ENCODE data around the gene BMPR1B.
A peak's percentile ranks its signal among the peaks of the same experiment; 100 is the strongest.

The BMPR1B gene

DNA sequence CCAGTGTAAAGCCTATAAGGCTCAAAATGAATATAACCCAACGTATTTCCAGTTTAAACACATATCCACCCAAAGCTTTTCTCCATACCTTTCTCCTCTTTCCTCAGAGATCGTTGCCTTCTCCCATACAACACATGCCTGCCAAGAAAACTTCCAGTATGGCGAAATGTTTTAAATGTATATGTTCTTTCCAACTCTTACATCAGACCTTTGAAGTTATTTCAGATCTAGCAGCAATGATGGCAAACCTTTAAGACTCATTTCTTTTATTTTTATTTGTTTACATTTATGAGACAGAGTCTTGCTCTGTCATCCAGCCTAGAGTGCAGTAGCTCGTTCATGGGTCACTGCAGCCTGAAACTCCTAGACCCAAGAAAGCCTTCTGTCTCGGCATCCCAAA is 265.4 kb downstream of the BMPR1B start:
- no peak overlapping the region for H4K91ac ChIP-seq (ENCODE audit: low read depth, low read length, poor library complexity)
- H3K27me3 ChIP-seq (ENCODE audit: control insufficient read depth in 3 of 3, insufficient read depth in 3 of 3, low read depth in 1 of 3, low read length in 3 of 3) = no peaks in the 10 kb centered on the region
- no CpG with 5 or more reads among the region's 5 CpGs for WGBS, 2 donors (ENCODE audit: extremely low coverage in 2 of 2, insufficient read length in 2 of 2, insufficient replicate concordance in 1 of 2)
- H3K9ac ChIP-seq (ENCODE audit: low read depth, low read length, poor library complexity) = no peak overlapping the region
- H3K36me3 ChIP-seq (replicated peaks in 1 of 2; ENCODE audit: control insufficient read depth in 2 of 2, insufficient read depth in 2 of 2, low read length in 2 of 2) = no peaks in the 10 kb centered on the region
- no peak overlapping the region for H3K4me2 ChIP-seq (ENCODE audit: insufficient read depth, low read length, poor library complexity, severe bottlenecking)
- no peaks in the 10 kb centered on the region for H3K9me3 ChIP-seq (replicated peaks in 1 of 2; ENCODE audit: control insufficient read depth in 2 of 2, insufficient read depth in 1 of 2, low read depth in 1 of 2, low read length in 2 of 2)
- H3K23ac ChIP-seq (ENCODE audit: low read depth, low read length, poor library complexity) = no peak overlapping the region
- H3K14ac ChIP-seq (ENCODE audit: low read length) = no peak overlapping the region
- H3K4ac ChIP-seq (ENCODE audit: low read length) = no peak overlapping the region
- no peak overlapping the region for H4K8ac ChIP-seq (ENCODE audit: low read depth, low read length)
- no peak overlapping the region for H2BK12ac ChIP-seq (ENCODE audit: low read length)
- H2BK15ac ChIP-seq (ENCODE audit: low read length) = no peak overlapping the region
- no peak overlapping the region for H3K18ac ChIP-seq (ENCODE audit: low read length)
- no peak overlapping the region for H3K27ac ChIP-seq (replicated peaks; ENCODE audit: low read length)
- H3K79me1 ChIP-seq (ENCODE audit: low read depth, low read length) = no peaks in the 10 kb centered on the region
- H2AK5ac ChIP-seq (ENCODE audit: low read depth, low read length) = no peak overlapping the region
- no peak overlapping the region for H2AFZ ChIP-seq (ENCODE audit: low read length)
- H2BK120ac ChIP-seq (ENCODE audit: low read depth, low read length) = no peak overlapping the region
- DNase-seq (ENCODE audit: low spot score) = no peak
- H3K4me1 ChIP-seq (ENCODE audit: control insufficient read depth in 2 of 2, insufficient read depth in 1 of 2, low read depth in 1 of 2, low read length in 2 of 2) = peaks cover 1 to 11% of the 10 kb centered on the region in 2 donors
- no peak overlapping the region for H3K4me3 ChIP-seq (ENCODE audit: low read length in 2 of 2)
- H2BK5ac ChIP-seq (ENCODE audit: low read length) = no peak overlapping the region

DNA sequence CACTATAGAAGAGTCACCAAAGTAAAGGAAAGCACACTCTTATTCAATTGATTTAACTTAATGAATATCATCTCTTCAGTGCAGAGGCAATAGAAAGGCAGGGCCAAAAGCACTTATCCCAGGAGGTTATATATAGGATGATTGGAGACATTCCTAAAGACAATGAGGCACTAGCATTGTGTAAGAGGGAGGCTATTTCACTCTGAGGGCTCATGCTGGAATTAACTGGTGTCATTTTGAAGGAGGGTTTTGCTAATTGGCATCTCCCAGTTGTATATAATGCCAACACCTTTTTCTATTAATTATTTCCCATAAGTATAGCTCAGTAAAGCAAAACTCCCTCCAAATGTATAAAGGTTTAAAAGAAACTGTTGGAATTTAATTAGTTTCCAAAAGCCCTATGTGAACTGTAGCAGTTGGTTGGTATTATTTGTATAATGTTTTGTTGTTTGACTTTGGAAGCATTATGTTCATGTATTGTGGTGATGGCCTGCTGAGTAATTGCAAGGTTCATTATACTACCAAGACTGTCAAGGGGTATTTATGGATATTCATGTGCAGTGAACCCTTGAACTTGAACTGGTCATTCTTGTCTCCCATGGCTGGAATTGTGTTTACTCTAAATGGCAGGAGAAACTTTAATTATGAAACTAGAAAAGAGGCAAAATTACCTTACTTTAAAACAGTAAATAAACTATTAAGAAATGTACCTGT is 270.3 kb downstream of the BMPR1B start:
- Histone ChIP-seq H3K4ac (ENCODE audit: low read length) (no peak overlapping the region), H2BK5ac (ENCODE audit: low read length) (no peak overlapping the region), H3K27me3 (ENCODE audit: control insufficient read depth in 3 of 3, insufficient read depth in 3 of 3, low read depth in 1 of 3, low read length in 3 of 3) (no peaks in the 10 kb centered on the region), H3K4me2 (ENCODE audit: insufficient read depth, low read length, poor library complexity, severe bottlenecking) (no peak overlapping the region), H2AK5ac (ENCODE audit: low read depth, low read length) (no peak overlapping the region), H2BK120ac (ENCODE audit: low read depth, low read length) (no peak overlapping the region), H3K9me3 (replicated peaks in 1 of 2; ENCODE audit: control insufficient read depth in 2 of 2, insufficient read depth in 1 of 2, low read depth in 1 of 2, low read length in 2 of 2) (peaks cover 0 to 5% of the 10 kb centered on the region in 2 donors), H3K4me3 (ENCODE audit: low read length in 2 of 2) (no peak overlapping the region), H3K9ac (ENCODE audit: low read depth, low read length, poor library complexity) (no peak overlapping the region), H3K79me1 (ENCODE audit: low read depth, low read length) (no peaks in the 10 kb centered on the region), H3K18ac (ENCODE audit: low read length) (no peak overlapping the region), H2BK15ac (ENCODE audit: low read length) (no peak overlapping the region), H4K8ac (ENCODE audit: low read depth, low read length) (no peak overlapping the region), H3K4me1 (ENCODE audit: control insufficient read depth in 2 of 2, insufficient read depth in 1 of 2, low read depth in 1 of 2, low read length in 2 of 2) (peaks cover 3 to 12% of the 10 kb centered on the region in 2 donors), H4K91ac (ENCODE audit: low read depth, low read length, poor library complexity) (no peak overlapping the region), H3K36me3 (replicated peaks in 1 of 2; ENCODE audit: control insufficient read depth in 2 of 2, insufficient read depth in 2 of 2, low read length in 2 of 2) (no peaks in the 10 kb centered on the region), H3K14ac (ENCODE audit: low read length) (no peak overlapping the region), H3K23ac (ENCODE audit: low read depth, low read length, poor library complexity) (no peak overlapping the region), H2AFZ (ENCODE audit: low read length) (no peak overlapping the region), H3K27ac (replicated peaks; ENCODE audit: low read length) (no peak overlapping the region), H2BK12ac (ENCODE audit: low read length) (no peak overlapping the region)
- DNase-seq (ENCODE audit: low spot score) = peak; percentile 12

- Histone ChIP-seq H3K79me1 (ENCODE audit: low read depth, low read length) (no peaks in the 10 kb centered on the region), H3K4ac (ENCODE audit: low read length) (no peak overlapping the region), H3K4me3 (ENCODE audit: low read length in 2 of 2) (no peak overlapping the region), H3K18ac (ENCODE audit: low read length) (no peak overlapping the region), H4K91ac (ENCODE audit: low read depth, low read length, poor library complexity) (no peak overlapping the region), H3K4me1 (ENCODE audit: control insufficient read depth in 2 of 2, insufficient read depth in 1 of 2, low read depth in 1 of 2, low read length in 2 of 2) (peaks cover 0 to 14% of the 10 kb centered on the region in 2 donors), H2BK5ac (ENCODE audit: low read length) (no peak overlapping the region), H2AFZ (ENCODE audit: low read length) (no peak overlapping the region), H3K9ac (ENCODE audit: low read depth, low read length, poor library complexity) (no peak overlapping the region), H2AK5ac (ENCODE audit: low read depth, low read length) (no peak overlapping the region), H3K36me3 (replicated peaks in 1 of 2; ENCODE audit: control insufficient read depth in 2 of 2, insufficient read depth in 2 of 2, low read length in 2 of 2) (no peaks in the 10 kb centered on the region), H3K9me3 (replicated peaks in 1 of 2; ENCODE audit: control insufficient read depth in 2 of 2, insufficient read depth in 1 of 2, low read depth in 1 of 2, low read length in 2 of 2) (peaks cover 0 to 20% of the 10 kb centered on the region in 2 donors), H2BK15ac (ENCODE audit: low read length) (no peak overlapping the region), H3K27me3 (ENCODE audit: control insufficient read depth in 3 of 3, insufficient read depth in 3 of 3, low read depth in 1 of 3, low read length in 3 of 3) (no peaks in the 10 kb centered on the region), H2BK120ac (ENCODE audit: low read depth, low read length) (no peak overlapping the region), H3K4me2 (ENCODE audit: insufficient read depth, low read length, poor library complexity, severe bottlenecking) (no peak overlapping the region), H2BK12ac (ENCODE audit: low read length) (no peak overlapping the region), H3K23ac (ENCODE audit: low read depth, low read length, poor library complexity) (no peak overlapping the region), H4K8ac (ENCODE audit: low read depth, low read length) (no peak overlapping the region), H3K27ac (replicated peaks; ENCODE audit: low read length) (no peak overlapping the region), H3K14ac (ENCODE audit: low read length) (no peak overlapping the region)
- DNase-seq (ENCODE audit: low spot score) = no peak
- WGBS, 2 donors (ENCODE audit: extremely low coverage in 2 of 2, insufficient read length in 2 of 2, insufficient replicate concordance in 1 of 2) = no CpG with 5 or more reads among the region's 4 CpGs
These were observed 281.0 kb downstream of the BMPR1B start for GRCh38 chr4:95038791-95039190.

GRCh38 chr4:95044324-95044837 is 286.6 kb downstream of the BMPR1B start:
- no CpG with 5 or more reads among the region's 5 CpGs for WGBS, 2 donors (ENCODE audit: extremely low coverage in 2 of 2, insufficient read length in 2 of 2, insufficient replicate concordance in 1 of 2)
- Histone ChIP-seq H3K27me3 (ENCODE audit: control insufficient read depth in 3 of 3, insufficient read depth in 3 of 3, low read depth in 1 of 3, low read length in 3 of 3) (no peaks in the 10 kb centered on the region), H3K4ac (ENCODE audit: low read length) (no peak overlapping the region), H2AK5ac (ENCODE audit: low read depth, low read length) (no peak overlapping the region), H2AFZ (ENCODE audit: low read length) (no peak overlapping the region), H3K79me1 (ENCODE audit: low read depth, low read length) (no peaks in the 10 kb centered on the region), H3K4me3 (ENCODE audit: low read length in 2 of 2) (no peak overlapping the region), H2BK15ac (ENCODE audit: low read length) (no peak overlapping the region), H3K23ac (ENCODE audit: low read depth, low read length, poor library complexity) (no peak overlapping the region), H3K4me2 (ENCODE audit: insufficient read depth, low read length, poor library complexity, severe bottlenecking) (peak overlapping the region; percentile 54), H4K91ac (ENCODE audit: low read depth, low read length, poor library complexity) (no peak overlapping the region), H3K14ac (ENCODE audit: low read length) (no peak overlapping the region), H2BK12ac (ENCODE audit: low read length) (no peak overlapping the region), H3K9ac (ENCODE audit: low read depth, low read length, poor library complexity) (no peak overlapping the region), H3K36me3 (replicated peaks in 1 of 2; ENCODE audit: control insufficient read depth in 2 of 2, insufficient read depth in 2 of 2, low read length in 2 of 2) (no peaks in the 10 kb centered on the region), H3K4me1 (ENCODE audit: control insufficient read depth in 2 of 2, insufficient read depth in 1 of 2, low read depth in 1 of 2, low read length in 2 of 2) (peaks cover 8 to 33% of the 10 kb centered on the region in 2 donors), H3K9me3 (replicated peaks in 1 of 2; ENCODE audit: control insufficient read depth in 2 of 2, insufficient read depth in 1 of 2, low read depth in 1 of 2, low read length in 2 of 2) (peaks cover 0 to 3% of the 10 kb centered on the region in 2 donors), H2BK5ac (ENCODE audit: low read length) (no peak overlapping the region), H3K27ac (replicated peaks; ENCODE audit: low read length) (peak overlapping the region; percentile 94), H2BK120ac (ENCODE audit: low read depth, low read length) (no peak overlapping the region), H4K8ac (ENCODE audit: low read depth, low read length) (no peak overlapping the region), H3K18ac (ENCODE audit: low read length) (no peak overlapping the region)
- DNase-seq (ENCODE audit: low spot score) = peak; percentile 23
